HG02973 (cell line): ENCODE data around the gene PSEN2.
"Not testable (repeated sequence)": the region's sequence is repeated elsewhere in the genome, so short reads cannot be mapped to it uniquely, and the experiment has no call there.

Experiments used
- ATAC-seq: cut with Tn5 transposase; IDR thresholded peaks from one replicate; pipeline ENCODE4 v1.9.1; 2021; ENCODE audit warnings: moderate library complexity; ENCODE audit not compliant: unreplicated experiment

Gene PSEN2

DNA sequence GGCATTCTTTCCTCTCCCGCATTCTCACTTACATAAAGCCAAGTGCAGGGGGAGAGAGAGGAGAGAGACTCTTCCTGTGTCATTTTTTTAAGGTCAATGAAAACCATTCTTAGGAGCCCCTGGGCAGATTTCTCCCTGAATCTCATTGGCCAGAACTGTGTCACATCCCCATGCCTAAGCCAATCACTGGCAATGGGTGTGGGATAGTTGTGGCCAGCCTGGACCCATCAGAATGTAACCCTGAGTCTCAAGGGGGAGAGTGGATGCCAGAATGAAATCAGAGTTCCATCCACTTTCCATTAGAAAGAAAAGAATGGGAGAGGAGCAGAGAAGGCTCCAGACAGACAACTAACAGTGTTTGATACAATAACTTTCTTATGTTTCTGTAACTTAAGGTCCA is 38.5 kb downstream of the PSEN2 start:
- no peak for ATAC-seq

DNA sequence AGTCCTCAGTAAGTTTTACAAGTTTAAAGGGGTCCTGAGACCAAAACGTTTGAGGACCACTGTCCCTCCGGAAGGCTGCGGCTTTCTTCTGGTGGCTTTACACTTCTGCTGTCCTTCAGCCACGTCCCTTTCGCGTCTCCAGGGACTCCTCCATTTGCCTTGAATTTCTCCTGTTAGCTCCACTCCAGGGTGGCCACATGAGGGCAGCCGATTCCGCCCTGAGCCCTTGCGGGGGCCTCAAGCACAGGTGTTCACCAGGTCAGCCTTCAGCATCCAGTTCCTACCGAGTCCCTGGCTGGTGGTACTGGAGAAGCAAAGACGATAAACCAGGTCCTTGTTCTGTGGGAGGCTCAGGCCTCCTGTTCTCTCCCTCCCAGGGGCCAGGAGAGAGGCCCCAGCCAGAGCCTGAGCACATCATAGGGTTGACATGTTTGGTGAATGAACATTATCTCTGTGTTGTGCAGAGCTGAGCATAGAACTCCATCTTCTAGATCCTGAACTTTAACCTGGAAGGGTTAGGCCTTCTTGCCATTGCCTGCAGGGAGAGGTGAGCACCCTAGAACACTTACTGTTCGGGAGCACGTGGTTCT is 42.3 kb downstream of the PSEN2 start:
- no peak for ATAC-seq

DNA sequence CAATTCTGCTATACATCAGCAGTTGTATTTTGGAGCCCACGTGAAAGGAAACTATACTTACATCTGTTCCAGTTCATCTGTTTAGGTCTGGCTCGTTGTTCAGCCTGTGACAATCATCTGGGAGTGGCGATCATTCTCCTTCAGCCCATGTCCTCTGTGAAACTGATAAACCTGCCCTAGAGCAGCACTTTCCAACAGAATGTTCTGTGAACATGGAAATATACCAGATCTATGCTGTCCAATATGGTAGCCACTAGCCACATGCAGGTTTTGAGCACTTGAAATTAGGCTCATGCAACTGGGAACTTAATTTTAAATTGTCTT is 45.2 kb downstream of the PSEN2 start:
- ATAC-seq = no peak

DNA sequence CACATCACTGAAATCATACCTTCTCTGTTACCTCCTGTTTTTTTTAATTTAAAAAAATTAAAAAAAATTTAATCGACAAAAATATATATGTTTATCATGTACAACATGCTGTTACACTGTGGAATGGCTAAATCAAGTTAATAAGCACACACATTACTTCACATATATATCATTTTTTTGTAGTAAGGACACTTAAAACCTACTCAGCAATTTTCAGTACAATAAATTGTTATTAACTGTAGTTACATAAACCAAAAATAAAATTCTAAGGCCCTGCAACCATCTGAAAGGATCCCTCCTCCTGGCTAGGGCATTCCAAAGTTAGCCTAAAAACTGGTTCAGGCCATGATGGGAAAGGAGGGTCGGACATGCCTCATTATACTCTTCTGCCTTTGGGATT is 46.1 kb downstream of the PSEN2 start:
- ATAC-seq = no peak

DNA sequence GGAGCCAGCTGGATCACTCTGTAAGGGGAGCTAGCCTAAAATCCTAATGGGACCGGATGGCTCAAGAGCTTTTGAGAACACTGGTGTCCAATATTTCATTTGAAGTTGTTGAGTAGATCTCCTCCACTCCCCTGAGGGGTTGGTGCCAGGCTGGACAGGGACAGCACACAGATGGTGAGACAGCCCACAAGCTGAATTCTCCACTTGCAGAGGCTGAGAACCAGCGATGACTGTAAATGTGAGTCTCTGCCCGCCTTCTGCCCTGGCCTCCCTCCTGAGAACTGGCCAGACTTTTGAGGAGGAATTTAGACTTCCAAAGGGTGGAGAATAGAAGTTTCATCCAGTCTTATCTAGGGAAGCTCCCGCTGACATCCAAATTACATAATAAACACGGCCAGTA is 49.2 kb downstream of the PSEN2 start:
- ATAC-seq = no peak

DNA sequence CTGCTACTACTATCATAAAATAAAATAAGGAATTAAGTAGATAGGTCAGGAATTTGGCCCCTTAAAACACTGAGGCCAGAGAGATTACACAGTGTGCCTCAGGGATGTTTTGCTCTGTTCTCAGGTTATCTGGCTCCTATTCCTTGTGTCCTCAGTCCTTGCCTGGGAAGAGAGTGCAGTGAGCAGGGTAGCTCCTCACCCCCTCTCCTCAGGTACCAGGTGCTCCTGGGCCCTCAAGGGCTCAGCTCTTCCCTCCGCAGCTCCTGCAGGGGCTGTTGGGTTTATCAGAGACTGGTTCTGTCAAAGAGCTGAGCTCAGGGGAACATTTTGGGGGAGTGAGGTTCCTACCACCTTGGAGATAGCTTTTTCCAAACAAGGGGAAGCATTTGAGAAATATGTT is 49.6 kb downstream of the PSEN2 start:
- no peak for ATAC-seq

DNA sequence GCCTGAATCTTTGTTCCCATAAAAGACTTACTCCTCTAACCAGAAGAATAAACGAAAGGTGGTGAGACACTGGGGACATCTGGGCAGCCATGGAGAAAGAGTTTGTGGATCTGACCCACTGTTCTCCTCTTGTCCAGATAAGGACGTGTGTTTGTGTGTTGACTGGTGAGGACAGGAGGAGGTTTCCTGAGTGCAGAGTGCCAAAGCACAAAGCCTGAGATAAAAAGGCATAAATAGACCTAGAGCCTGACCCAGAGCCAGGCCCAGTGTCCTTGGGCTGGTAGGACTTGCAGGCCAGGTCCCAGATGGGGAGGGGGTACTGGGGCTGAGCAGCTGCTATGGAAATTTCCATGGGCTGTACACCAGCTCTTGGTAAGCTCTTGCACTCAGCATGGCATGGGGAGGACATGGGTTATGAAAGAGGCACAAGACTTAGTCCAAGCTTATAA is 50.1 kb downstream of the PSEN2 start:
- ATAC-seq = no peak

DNA sequence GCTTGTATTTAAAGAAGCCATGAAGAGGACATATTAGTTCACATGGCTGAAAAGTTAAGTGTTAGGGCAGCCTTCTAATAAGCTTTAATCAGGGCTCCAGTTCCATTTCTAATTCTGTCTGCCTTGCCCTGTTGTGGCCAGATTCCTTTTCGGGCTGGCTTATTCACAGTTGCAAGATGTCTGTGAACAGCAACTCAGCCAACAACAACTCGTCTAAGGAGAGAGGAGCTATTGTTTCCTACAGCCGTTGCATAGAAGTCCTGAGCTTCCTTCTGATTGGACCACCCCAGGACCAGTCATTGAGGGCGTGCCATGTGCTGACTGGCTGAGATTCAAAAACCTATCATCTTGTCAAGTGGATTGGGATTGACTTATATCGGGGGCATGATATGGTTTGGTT is 51.1 kb downstream of the PSEN2 start:
- ATAC-seq = no peak

DNA sequence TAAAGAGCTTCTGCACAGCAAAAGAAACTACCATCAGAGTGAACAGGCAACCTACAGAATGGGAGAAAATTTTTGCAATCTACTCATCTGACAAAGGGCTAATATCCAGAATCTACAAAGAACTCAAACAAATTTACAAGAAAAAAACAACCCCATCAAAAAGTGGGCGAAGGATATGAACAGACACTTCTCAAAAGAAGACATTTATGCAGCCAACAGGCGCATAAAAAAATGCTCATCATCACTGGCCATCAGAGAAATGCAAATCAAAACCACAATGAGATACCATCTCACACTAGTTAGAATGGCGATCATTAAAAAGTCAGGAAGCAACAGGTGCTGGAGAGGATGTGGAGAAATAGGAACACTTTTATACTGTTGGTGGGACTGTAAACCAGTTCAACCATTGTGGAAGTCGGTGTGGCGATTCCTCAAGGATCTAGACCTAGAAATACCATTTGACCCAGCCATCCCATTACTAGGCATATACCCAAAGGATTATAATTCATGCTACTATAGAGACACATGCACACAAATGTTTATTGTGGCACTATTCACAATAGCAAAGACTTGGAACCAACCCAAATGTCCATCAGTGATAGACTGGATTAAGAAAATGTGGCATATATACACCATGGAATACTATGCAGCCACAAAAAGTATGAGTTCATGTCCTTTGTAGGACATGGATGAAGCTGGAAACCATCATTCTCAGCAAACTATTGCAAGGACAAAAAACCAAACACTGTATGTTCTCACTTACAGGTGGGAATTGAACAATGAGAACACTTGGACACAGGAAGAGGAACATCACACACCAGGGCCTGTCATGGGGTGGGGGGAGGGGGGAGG is 59.1 kb downstream of the PSEN2 start:
- not testable (repeated sequence) for ATAC-seq

DNA sequence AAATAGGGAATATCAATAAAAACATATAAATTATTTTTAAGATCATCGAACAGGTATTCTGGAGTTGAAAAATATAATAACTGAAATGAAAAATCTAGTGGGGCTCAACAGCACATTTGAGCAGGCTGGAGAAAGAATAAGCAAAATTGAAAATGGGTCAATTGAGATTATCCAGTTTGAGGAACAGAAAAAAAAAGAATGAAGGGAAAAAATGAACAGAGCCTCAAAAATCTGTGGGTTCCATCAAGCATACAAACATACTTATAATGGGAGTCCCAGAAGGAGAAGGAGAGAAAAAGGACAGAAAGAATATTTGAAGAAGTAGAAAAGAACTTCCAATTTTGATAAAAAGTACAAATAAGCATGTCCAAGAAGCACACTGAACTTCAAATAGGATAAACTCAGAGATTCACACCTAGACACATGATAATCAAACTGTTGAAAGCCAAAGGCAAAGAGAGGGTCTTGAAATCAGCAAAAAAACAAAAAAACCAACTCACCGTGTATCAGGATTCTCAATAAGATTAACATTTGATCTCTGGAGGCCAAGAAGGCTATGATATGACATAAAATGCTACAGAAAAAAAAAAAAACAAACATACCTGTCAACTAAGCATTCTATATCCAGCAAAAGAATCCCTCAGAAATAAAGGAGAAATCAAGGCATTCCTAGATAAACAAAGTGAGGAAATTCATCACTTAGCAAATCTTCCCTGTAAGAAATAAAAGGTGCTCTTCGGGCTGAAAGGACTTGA is 64.2 kb downstream of the PSEN2 start:
- ATAC-seq = no peak

DNA sequence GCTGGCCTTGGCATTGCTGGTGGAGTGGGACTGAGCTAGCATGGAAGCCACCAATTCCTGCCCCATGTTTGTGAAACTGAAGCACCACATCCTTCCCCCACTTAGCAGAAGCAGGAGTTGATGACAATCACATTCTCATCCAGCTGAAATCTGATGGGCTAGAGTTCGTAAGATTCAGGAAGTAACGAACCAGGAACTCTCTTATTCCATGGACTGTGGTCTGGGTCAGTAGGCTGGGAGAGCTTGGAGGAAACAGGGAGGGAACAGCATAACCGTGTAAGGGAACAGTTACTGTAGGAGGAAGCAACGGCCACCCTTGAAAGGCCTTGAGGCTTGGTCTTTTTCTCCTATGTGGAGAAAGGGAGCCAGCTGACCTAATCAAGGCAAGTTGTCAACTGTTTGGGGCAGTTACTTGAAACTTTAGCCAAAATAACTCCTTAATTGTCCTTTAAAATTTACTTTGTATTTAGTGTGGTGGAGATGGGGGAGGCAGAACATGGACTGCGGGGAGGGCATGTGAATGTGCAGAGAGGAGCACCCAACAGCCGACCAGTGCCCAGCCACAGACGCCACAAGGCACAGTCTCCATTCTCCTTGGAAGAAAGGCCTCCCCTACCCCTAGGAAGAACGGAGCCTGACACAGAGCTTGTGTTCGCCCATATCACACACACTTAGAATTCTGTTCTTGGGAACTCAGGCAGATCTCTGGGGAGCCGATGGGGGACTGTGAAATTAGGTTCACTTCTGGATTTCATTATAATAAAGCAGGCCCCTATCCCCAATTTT is 67.7 kb downstream of the PSEN2 start:
- ATAC-seq = no peak

DNA sequence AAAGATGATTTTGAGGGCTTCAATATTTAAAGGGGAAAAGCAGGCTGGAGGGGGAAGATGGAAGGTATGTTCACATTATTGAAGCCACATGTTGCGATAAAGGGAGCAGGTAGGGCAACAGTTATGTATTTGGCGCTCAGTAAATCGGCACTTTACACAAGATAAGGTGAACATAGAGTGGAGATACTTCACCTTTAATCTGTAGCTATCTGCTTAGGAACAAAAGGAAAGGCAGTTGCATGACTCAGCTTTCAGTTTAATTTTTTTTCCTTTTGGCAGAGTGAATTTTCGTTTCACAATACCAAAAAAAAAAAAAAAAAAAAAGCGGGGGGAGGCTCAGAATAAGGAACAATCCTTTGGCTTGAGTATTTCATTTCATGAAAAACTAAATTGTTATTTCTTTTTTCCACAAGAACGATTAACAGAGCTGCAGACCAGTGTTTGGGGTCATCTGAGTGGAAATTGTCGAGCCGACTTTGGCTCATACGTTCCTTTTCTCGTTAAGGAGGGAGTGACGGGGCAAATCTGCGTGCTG is 68.6 kb downstream of the PSEN2 start:
- no peak for ATAC-seq

DNA sequence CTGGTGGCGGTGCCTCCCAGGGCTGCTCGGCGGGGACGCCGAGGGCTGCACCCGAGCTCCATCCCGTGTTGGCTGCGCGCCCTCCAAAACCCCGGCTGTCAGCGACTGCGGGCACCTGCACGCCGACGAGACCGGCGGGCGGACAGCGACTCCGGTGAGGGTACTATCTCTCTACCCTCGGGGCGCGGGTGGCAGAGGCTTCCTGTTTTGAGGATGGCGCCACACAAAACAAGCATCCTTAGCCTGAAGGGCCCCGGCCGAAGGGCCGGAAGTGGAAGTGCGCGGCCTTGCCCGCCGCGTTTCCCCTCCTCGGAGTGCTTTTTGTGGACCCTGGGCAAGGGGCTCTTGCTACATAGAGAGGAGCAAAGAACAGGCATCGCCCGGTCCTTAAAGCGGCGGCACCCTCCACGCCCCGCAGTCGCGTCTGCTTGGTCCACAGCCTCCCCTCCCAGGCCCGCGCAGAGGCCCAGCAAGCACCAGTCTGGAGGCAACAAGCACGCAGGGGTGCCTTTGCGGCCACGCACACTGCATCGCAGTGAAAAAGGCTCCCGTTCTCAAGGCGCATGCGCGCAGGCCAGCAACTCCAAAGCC is 69.1 kb downstream of the PSEN2 start:
- peak; percentile 27 for ATAC-seq

DNA sequence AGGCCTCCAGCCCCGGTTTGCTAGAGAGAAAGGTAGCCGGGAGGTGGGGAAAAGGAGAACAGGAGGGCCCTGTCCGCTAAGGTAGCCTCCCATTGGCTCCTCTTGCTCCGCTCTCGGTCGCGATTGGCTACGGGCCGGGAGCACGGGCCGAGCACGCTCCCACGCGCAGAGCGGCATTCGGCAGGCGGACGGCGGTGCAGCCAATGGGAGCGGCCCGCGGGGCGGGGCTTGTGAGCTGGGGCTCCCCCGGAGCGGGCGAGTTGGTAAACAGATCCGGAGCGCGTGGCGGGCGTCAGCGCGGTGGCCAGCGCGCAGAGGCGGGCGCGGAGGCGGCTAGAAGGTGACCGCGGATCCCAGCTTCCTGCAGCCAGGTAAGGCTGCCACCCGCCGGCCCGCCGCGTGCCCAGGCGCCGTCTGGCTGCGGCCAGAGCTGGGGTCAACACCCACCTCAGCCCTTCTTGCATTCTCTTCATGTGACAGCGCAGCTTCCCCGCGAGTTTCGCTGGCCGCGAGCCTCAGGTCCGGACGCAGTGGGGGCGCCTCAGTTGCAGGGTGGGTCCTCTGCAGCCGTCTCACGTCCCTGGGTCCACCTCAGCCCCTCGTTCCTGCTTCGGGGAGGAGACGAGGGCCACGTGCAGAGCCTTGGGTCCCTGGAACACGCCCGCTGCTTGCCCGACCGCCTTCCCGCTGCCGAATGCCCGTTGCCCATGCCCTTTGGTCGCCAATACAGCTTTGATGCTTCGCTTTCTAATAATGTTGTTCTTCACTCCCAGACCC is 69.8 kb downstream of the PSEN2 start, which contains the start of gene COQ8A:
COQ8A (plus strand) TSS at position 266 of the 777 bp plus-strand sequence. CDS start 21,092 bp downstream, outside the sequence.
- ATAC-seq = peak; percentile 94

DNA sequence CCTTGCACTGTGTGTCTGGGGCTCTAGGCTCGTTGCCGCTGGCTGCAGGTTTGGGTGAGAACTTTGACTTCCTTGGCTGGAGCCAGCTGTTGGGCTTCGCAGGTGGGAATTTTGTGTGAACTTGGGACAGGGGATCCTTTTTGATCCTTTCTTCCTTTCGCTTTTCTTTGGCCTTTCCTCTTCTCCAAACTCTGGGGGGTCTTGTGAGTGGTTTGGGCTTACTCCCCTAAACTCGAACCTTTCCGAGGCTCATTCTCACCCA is 70.3 kb downstream of the PSEN2 start:
- no peak for ATAC-seq

DNA sequence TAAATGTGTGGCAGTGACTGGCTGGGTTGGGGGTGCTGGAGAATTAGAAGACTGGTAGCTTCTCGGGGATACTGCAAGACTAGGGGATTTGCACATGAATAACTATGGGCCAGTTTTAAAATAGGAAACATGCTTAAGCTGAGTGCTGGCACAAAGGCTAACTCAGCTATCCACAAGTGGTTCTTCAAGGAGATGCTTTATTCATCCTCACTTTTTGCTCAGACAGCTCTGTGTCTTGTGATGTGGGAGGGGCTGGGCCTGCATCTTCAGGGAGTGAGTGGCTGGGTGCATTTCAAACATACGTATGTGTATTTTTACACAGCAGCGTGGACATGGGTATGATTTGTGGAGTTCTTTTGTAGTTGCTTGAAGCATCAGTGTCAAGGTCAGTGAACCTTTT is 72.0 kb downstream of the PSEN2 start:
- ATAC-seq = no peak

DNA sequence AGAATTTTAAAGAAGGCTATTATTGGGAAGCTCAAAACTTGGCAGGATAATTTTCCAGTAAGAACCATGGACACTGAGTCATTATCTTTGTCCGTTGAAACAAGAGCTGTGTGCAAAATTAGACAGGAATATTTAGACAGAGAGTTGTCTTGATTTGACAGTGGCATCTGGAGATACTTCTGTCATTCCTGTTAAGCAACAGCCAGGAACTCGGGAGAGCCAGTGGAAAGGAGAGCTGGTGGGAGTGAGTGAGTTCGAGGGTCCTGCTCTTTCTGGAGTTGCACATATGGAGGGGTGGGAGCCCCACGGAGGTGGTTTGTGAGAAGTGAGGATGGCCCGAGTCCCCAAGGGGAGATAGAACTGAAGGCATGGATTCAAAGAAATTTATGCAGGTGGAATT is 72.7 kb downstream of the PSEN2 start:
- ATAC-seq = no peak

DNA sequence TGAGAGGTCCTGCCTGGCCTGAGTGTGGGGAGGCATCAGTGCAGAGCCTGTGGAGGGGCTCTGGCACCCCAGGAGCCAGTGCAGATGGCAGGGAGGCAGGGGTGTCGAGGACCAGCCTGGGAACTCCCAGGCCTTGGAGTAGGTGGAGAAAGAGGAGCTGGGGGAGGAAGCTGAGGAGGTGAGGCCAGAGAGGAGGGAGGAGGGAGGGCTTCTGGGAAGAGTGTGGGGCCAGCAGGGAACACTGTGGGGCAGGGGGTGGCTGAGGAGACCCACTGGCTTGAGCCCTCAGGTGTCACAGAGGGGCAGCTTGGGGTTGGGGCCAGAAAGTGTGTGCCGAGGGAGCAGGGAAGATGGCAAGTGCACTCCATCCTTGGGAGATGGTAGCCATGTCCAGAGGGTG is 73.5 kb downstream of the PSEN2 start:
- ATAC-seq = no peak

DNA sequence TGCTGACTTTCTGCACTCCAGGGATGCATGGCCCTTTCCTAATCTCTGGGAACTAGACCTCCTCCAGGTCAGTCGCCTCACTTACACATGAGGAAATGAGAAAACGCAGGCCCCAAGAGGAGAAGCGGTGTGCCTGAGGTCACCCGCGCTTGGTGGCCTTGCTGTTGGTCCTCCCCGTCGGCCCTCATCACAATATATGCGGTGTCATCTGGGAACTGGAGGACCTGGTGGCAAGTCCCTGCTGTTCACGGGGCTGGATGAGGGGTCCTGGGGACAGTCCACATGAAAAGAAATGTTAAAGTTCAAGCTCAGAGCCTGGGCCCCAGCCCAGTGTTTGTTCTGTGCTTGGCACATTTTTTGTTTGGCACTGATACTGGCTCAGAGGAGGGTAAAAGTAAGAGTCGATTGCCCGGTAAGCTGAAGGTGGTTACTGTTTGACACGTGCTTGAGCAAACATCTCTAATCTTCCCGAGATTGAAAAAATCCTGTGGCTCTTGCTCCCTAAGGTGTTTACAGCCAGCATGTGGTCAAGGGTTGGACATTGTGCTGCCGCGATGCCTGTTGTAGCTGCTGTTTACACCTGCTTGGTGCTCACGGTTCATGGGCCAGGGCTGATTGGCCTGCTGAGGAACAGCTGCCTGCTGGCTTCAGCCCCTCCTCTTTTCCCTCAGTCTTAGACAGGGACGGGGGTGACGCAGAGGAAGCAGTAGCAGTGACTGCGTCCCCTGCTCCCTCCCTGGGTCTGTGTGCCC is 74.9 kb downstream of the PSEN2 start:
- ATAC-seq = no peak
